ENCODE data around the gene CMTM4. TPM values are rescaled to one million over a fixed set of nuclear protein-coding genes. Genes with fewer than 3 reads are reported as not detected.
"Not testable (repeated sequence)": the region's sequence is repeated elsewhere in the genome, so short reads cannot be mapped to it uniquely, and the experiment has no call there.

Gene CMTM4
- total RNA-seq, 1 experiment from 2014 or later, result 14.6 TPM

- peaks cover 24% of the 10 kb centered on the region for H3K36me3 ChIP-seq
- no peak overlapping the region for H3K4me3 ChIP-seq
- H3K27ac ChIP-seq, result peak overlapping the region; percentile 33; the same call in 1 of the 2 replicates
- DNase-seq (ENCODE audit: low read depth in 1 of 2, low spot score in 2 of 2), result peak in 1 of 2 experiments; percentile 61
- H3K9me3 ChIP-seq (replicated peaks), result no peaks in the 10 kb centered on the region
- H3K27me3 ChIP-seq (replicated peaks), result no peaks in the 10 kb centered on the region
- peaks cover 24% of the 10 kb centered on the region for H3K4me1 ChIP-seq (replicated peaks)
Observed at GRCh38 chr16:66569131-66569530, 127.4 kb downstream of the CMTM4 start.

GRCh38 chr16:66568355-66568754 lies 128.2 kb downstream of the CMTM4 start:
- Histone ChIP-seq H3K9me3 (replicated peaks) (no peaks in the 10 kb centered on the region), H3K4me3 (no peak overlapping the region), H3K36me3 (peaks cover 32% of the 10 kb centered on the region), H3K27me3 (replicated peaks) (no peaks in the 10 kb centered on the region), H3K27ac (peak overlapping the region; percentile 33; the same call in 1 of the 2 replicates), H3K4me1 (replicated peaks) (peaks cover 24% of the 10 kb centered on the region)
- DNase-seq (ENCODE audit: low read depth in 1 of 2, low spot score in 2 of 2), result peak in 1 of 2 experiments; percentile 18

- H3K27me3 ChIP-seq (replicated peaks); DNase-seq (ENCODE audit: low read depth in 1 of 2, low spot score in 2 of 2); H3K27ac ChIP-seq; H3K4me3 ChIP-seq; H3K9me3 ChIP-seq (replicated peaks): not testable (repeated sequence)
- Histone ChIP-seq H3K4me1 (replicated peaks) (peaks cover 24% of the 10 kb centered on the region), H3K36me3 (peaks cover 40% of the 10 kb centered on the region)
Observed at GRCh38 chr16:66567270-66567669, 129.3 kb downstream of the CMTM4 start.

- no peak within 1 kb of the TSS for H3K4me3 ChIP-seq
- peaks cover 24% of the 10 kb centered on the region for H3K4me1 ChIP-seq (replicated peaks)
- no peaks in the 10 kb centered on the region for H3K9me3 ChIP-seq (replicated peaks)
Observed at GRCh38 chr16:66566051-66566901, 130.3 kb downstream of the CMTM4 start, which contains the start of gene CMTM1. Gene CMTM1, plus strand, starts transcription at chr16:66566439. Its CDS starts 75 bp downstream, at chr16:66566514.

More at GRCh38 chr16:66566051-66566901, 130.3 kb downstream of the CMTM4 start, which contains the start of gene CMTM1:
- DNase-seq (ENCODE audit: low read depth in 1 of 2, low spot score in 2 of 2), result no peak
- H3K36me3 ChIP-seq, result peaks cover 44% of the 10 kb centered on the region
- H3K27ac ChIP-seq, result no peak within 1 kb of the TSS
- H3K27me3 ChIP-seq (replicated peaks), result no peaks in the 10 kb centered on the region

Other genes starting within 250 kb of the CMTM4 start
- gene TK2, start 146.6 kb downstream of the CMTM4 start, total RNA-seq (2014; rRNA removed; shearing (Covaris generic)), result 26.2 and 28.9 TPM in 2 replicates
- 124 and 134 TPM in 2 replicates for gene CKLF, start 144.2 kb downstream of the CMTM4 start, total RNA-seq (2014; rRNA removed; shearing (Covaris generic))
- gene CMTM1, start 130.3 kb downstream of the CMTM4 start, total RNA-seq (2014; rRNA removed; shearing (Covaris generic)), result 3.5 and 5.4 TPM in 2 replicates
- 1.6 TPM in 1 of 2 replicates, not detected in the other for gene CMTM2, start 117.3 kb downstream of the CMTM4 start, total RNA-seq (2014; rRNA removed; shearing (Covaris generic))
- gene CMTM3, start 92.0 kb downstream of the CMTM4 start, total RNA-seq (2014; rRNA removed; shearing (Covaris generic)), result 13.6 and 18.9 TPM in 2 replicates
- gene DYNC1LI2, start 54.9 kb upstream of the CMTM4 start, total RNA-seq (2014; rRNA removed; shearing (Covaris generic)), result 89.0 and 101 TPM in 2 replicates
- gene TERB1, start 104.8 kb upstream of the CMTM4 start, total RNA-seq (2014; rRNA removed; shearing (Covaris generic)), result 0.05 TPM in 1 of 2 replicates, not detected in the other
- gene NAE1, start 134.2 kb upstream of the CMTM4 start, total RNA-seq (2014; rRNA removed; shearing (Covaris generic)), result 78.8 and 80.9 TPM in 2 replicates
- gene CA7, start 147.7 kb upstream of the CMTM4 start, total RNA-seq (2014; rRNA removed; shearing (Covaris generic)), result not detected in 2 replicates
- gene PDP2, start 183.8 kb upstream of the CMTM4 start, total RNA-seq (2014; rRNA removed; shearing (Covaris generic)), result 2.3 and 5.0 TPM in 2 replicates
- gene CDH16, start 222.1 kb upstream of the CMTM4 start, total RNA-seq (2014; rRNA removed; shearing (Covaris generic)), result not detected in 2 replicates
- gene RRAD, start 228.8 kb upstream of the CMTM4 start, total RNA-seq (2014; rRNA removed; shearing (Covaris generic)), result 0.16 and 0.39 TPM in 2 replicates
- gene CIAO2B, start 237.7 kb upstream of the CMTM4 start, total RNA-seq (2014; rRNA removed; shearing (Covaris generic)), result 93.0 and 149 TPM in 2 replicates
- gene CES2, start 238.8 kb upstream of the CMTM4 start, total RNA-seq (2014; rRNA removed; shearing (Covaris generic)), result 15.6 and 21.9 TPM in 2 replicates